Spleen (tissue), 11 donors: Measurements from ENCODE around the gene GBX1. TPM values are rescaled to one million over a fixed set of nuclear protein-coding genes. Genes with fewer than 3 reads are reported as not detected.

Experiments used
- DNase-seq: peaks from one replicate; pipeline ENCODE4 v3.0.0-alpha.2; 2020
- H3K27ac ChIP-seq, 8 donors: fragments of 200-600 bp; sonication (generic) in 7 of 8; 1 replicate in 4 of 8; 2 replicates in 4 of 8; pipeline versions ENCODE4 v1.5.0 to v1.8.0; 2016 to 2021; ENCODE audit warnings: inconsistent platforms in 4 of 8, mild to moderate bottlenecking in 4 of 8, moderate library complexity in 1 of 8
- H3K27me3 ChIP-seq, 7 donors: fragments of 200-600 bp; sonication (generic) in 6 of 7; replicated peaks in 1 of 7; 1 replicate in 4 of 7; 2 replicates in 3 of 7; pipeline versions ENCODE4 v1.5.0 to v1.8.0; 2016 to 2021; ENCODE audit warnings: inconsistent platforms in 3 of 7, mild to moderate bottlenecking in 1 of 7
- H3K36me3 ChIP-seq, 6 donors: fragments of 200-600 bp; sonication (generic) in 5 of 6; 1 replicate in 4 of 6; 2 replicates in 2 of 6; pipeline versions ENCODE4 v1.5.0 to v1.8.0; 2016 to 2021; ENCODE audit warnings: inconsistent platforms in 2 of 6
- H3K4me1 ChIP-seq, 6 donors: fragments of 200-600 bp; sonication (generic) in 5 of 6; 1 replicate in 3 of 6; 2 replicates in 3 of 6; pipeline versions ENCODE4 v1.5.0 to v1.8.0; 2016 to 2021; ENCODE audit warnings: inconsistent platforms in 3 of 6
- H3K4me3 ChIP-seq, 8 donors: fragments of 200-600 bp; sonication (generic) in 7 of 8; 1 replicate in 4 of 8; 2 replicates in 4 of 8; pipeline versions ENCODE4 v1.5.0 to v1.8.0; 2016 to 2021; ENCODE audit warnings: inconsistent platforms in 4 of 8, mild to moderate bottlenecking in 4 of 8, moderate library complexity in 2 of 8
- H3K9me3 ChIP-seq, 8 donors: fragments of 200-600 bp; sonication (generic) in 7 of 8; 1 replicate in 4 of 8; 2 replicates in 4 of 8; pipeline versions ENCODE4 v1.5.0 to v1.8.0; 2016 to 2021; ENCODE audit warnings: inconsistent platforms in 4 of 8
- POLR2A ChIP-seq, 3 donors: fragments of 450-650 bp; IDR thresholded peaks; one replicate each; pipeline ENCODE4 v1.5.1; 2017; ENCODE audit warnings: antibody characterized with exemption in 3 of 3, mild to moderate bottlenecking in 1 of 3
- POLR2AphosphoS5 ChIP-seq, 3 donors: sonication (generic); formaldehyde crosslinking; IDR thresholded peaks; one replicate each; pipeline ENCODE4 v1.5.1; 2017; ENCODE audit warnings: antibody characterized with exemption in 3 of 3
- WGBS, 5 donors: extraction: QIAGEN DNeasy Blood & Tissue Kit in 3 of 5; methylation state at CpG; one replicate each; pipeline versions ENCODE4 v1.1.5 to v1.1.7; 2013 to 2018; 5-methylcytosine and 5-hydroxymethylcytosine counted together
- intact Hi-C: fragments of 100-400 bp; cut with DNase I; formaldehyde crosslinking; loops from one replicate; pipeline ENCODE4 v1.15.0; 2023; ENCODE audit warnings: low total_unique reads
- polyA plus RNA-seq, 3 donors: library from polyadenylated mRNA; stranded (reverse); fragments of 200-250 nt; gene quantifications; one replicate each; pipeline ENCODE4 v1.2.1, GENCODE V29; 2013
- total RNA-seq, 7 donors: library from RNA; depleted of rRNA in 3 of 7; stranded (reverse); fragments of >200 nt in 3 of 7; fragmentation: NEBNext Ultra II Directional in 4 of 7; extraction: Animal tissue kit (Norgen Biotek cat#: 25700) in 4 of 7; gene quantifications; one replicate each; pipeline versions ENCODE4 v1.1.0 to v1.2.1, GENCODE V29; 2016 to 2021
- TF ChIP-seq, protein P1 (sequence below), 11 experiments: fragments of 200-600 bp in 7 of 11; fragments of 450-650 bp in 4 of 11; sonication (generic) in 4 of 11; IDR thresholded peaks in 8 of 11; conservative IDR thresholded peaks in 3 of 11; 1 replicate in 7 of 11; 2 replicates in 4 of 11; pipeline versions ENCODE4 v1.4.0 to v1.8.0; 2016 to 2021; ENCODE audit warnings: antibody characterized with exemption in 11 of 11, inconsistent platforms in 4 of 11, mild to moderate bottlenecking in 1 of 11
- donor health status: healthy with polysubstance abuse.
- donor health status: DM: no; HTN: no; CAD: no; lungs with moderate emphysema.
- donor health status: DM: no; HTN: no; CAD: no.
- donor health status: Bipolar disorder and iron deficiency.
- donor health status: healthy.
- donor health status: DM: no; HTN: no; CAD: no.
- donor health status: DM: yes; HTN: yes; CAD: no.

Gene GBX1
- total and polyA plus RNA-seq, 10 donors, result not detected

DNA sequence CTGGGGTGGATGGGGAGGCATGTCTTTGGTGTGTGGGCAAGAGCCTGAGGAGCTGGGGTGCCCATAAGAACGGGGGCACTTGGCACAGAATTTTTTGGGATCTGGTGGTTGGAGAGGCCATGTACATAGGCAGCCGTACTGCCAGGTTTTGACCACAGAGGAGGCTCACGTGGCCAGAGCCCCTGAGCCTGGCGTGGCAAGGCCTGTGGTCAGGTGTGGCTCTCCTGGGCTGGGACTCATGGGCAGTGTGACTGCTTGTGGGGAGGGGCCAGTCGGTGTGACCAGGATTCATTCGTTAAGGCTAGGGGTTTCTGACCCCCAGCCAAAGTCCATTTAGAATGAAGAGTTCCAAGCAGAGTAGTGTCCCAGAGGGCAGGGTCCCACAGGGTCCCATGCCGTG is 43.0 kb downstream of the GBX1 start:
- H3K9me3 ChIP-seq, result no peaks in the 10 kb centered on the region
- intact Hi-C loops, result loop anchor here (10.0 kb wide), 1 partner anchor 180 kb away; no protein-coding TSS in a partner anchor
- no peak for TF ChIP-seq POLR2AphosphoS5 (IDR thresholded peaks at IDR 0.05)
- no peak for TF ChIP-seq POLR2A (IDR thresholded peaks at IDR 0.05)
- TF ChIP-seq, protein P1, sequence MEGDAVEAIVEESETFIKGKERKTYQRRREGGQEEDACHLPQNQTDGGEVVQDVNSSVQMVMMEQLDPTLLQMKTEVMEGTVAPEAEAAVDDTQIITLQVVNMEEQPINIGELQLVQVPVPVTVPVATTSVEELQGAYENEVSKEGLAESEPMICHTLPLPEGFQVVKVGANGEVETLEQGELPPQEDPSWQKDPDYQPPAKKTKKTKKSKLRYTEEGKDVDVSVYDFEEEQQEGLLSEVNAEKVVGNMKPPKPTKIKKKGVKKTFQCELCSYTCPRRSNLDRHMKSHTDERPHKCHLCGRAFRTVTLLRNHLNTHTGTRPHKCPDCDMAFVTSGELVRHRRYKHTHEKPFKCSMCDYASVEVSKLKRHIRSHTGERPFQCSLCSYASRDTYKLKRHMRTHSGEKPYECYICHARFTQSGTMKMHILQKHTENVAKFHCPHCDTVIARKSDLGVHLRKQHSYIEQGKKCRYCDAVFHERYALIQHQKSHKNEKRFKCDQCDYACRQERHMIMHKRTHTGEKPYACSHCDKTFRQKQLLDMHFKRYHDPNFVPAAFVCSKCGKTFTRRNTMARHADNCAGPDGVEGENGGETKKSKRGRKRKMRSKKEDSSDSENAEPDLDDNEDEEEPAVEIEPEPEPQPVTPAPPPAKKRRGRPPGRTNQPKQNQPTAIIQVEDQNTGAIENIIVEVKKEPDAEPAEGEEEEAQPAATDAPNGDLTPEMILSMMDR (IDR thresholded peaks at IDR 0.05 in 8 of 11, conservative IDR thresholded peaks at IDR 0.05 in 3 of 11), result no peak
- DNase-seq, result no peak
- H3K36me3 ChIP-seq, result peaks cover 0 to 94% (median 42%) of the 10 kb centered on the region in 6 donors
- H3K27ac ChIP-seq, result no peak overlapping the region
- H3K4me1 ChIP-seq, result peaks cover 0 to 10% (median 3%) of the 10 kb centered on the region in 6 donors
- 88 to 97% (median 92%) methylated on average over 6 to 7 of the region's 7 CpGs for WGBS, 5 donors
- H3K27me3 ChIP-seq, result no peaks in the 10 kb centered on the region
- H3K4me3 ChIP-seq, result no peak overlapping the region

DNA sequence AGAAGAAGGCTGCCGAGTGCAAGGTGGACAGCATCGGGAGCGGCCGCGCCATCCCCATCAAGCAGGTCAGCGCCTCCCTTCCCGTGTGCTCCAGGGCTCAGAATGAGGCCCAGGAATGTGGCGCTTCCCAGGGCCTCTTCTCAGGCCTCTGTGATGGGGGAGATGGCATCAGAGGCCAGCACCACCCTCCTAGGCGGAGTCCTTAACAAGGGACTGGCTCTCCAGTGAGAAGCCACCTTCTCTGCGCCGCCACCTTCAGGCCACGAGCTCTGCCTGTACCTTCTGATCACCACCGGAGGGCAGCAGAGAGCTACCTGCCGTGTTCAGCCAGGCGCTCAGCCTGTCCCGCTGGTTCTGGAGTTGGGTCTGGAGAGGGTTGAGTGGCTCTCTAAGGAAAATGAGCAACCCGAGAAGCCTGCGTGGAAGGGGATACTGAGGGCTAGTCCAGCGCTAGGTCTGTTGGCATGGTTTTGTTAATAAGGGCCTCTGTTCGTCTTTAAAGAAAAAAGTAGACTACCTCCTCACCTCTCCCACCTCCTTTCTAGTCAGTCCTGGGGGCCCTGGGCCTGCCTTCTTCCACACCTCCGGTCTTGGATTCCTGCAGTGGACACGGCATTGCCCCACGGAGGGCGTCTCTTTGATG is 43.6 kb downstream of the GBX1 start:
- TF ChIP-seq POLR2AphosphoS5 (IDR thresholded peaks at IDR 0.05) (peak in 2 of 3 donors; percentile 37 to 59), POLR2A (IDR thresholded peaks at IDR 0.05) (no peak)
- TF ChIP-seq, protein P1 (IDR thresholded peaks at IDR 0.05 in 8 of 11, conservative IDR thresholded peaks at IDR 0.05 in 3 of 11), result peak; percentile 82 to 99 (median 95)
- 29 to 56% (median 50%) methylated on average over 17 to 24 of the region's 24 CpGs for WGBS, 5 donors
- H3K9me3 ChIP-seq, result no peaks in the 10 kb centered on the region
- H3K4me3 ChIP-seq, result no peak overlapping the region
- peak; percentile 93 for DNase-seq
- H3K27ac ChIP-seq, result no peak overlapping the region
- H3K27me3 ChIP-seq, result no peaks in the 10 kb centered on the region
- intact Hi-C loops, result loop anchor here (10.0 kb wide), 1 partner anchor 181 kb away; no protein-coding TSS in a partner anchor
- H3K36me3 ChIP-seq, result peaks cover 0 to 94% (median 43%) of the 10 kb centered on the region in 6 donors
- peaks cover 0 to 10% (median 3%) of the 10 kb centered on the region in 6 donors for H3K4me1 ChIP-seq

- TF ChIP-seq POLR2A (IDR thresholded peaks at IDR 0.05), result no peak
- TF ChIP-seq, protein P1 (IDR thresholded peaks at IDR 0.05 in 8 of 11, conservative IDR thresholded peaks at IDR 0.05 in 3 of 11), result no peak
- peak in 1 of 3 donors; percentile 32 for TF ChIP-seq POLR2AphosphoS5 (IDR thresholded peaks at IDR 0.05)
- Histone ChIP-seq H3K9me3 (no peaks in the 10 kb centered on the region), H3K27me3 (no peaks in the 10 kb centered on the region), H3K4me1 (peaks cover 0 to 10% (median 3%) of the 10 kb centered on the region in 6 donors), H3K36me3 (peaks cover 0 to 94% (median 43%) of the 10 kb centered on the region in 6 donors), H3K27ac (no peak overlapping the region), H3K4me3 (no peak overlapping the region)
- 91 to 93% (median 92%) methylated on average over 47 to 50 of the region's 50 CpGs for WGBS, 5 donors
- intact Hi-C loops, result loop anchor here (10.0 kb wide), 1 partner anchor 182 kb away; no protein-coding TSS in a partner anchor
- no peak for DNase-seq
These were observed 44.2 kb downstream of the GBX1 start for GRCh38 chr7:151123158-151123821.

DNA sequence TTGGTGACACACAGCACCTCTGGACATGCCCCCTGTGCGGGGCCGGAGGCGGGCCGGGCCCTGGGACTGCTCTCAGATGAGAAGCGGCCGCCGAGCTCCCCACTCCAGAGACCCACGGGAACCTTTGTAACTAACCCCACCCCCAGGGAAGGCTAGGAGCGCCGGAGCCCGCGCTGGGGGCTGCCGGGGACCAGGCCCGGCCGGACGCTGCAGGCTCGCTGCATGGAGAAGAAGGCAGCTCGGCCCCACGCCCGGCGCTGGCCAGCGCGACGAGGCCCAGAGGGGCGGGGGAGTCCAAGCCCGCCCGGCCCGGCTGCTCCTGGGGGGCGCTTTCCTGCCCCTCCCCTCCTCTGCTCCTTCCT is 44.7 kb downstream of the GBX1 start:
- no peak overlapping the region for H3K4me3 ChIP-seq
- H3K36me3 ChIP-seq, result peaks cover 0 to 94% (median 44%) of the 10 kb centered on the region in 6 donors
- intact Hi-C loops, result loop anchor here (10.0 kb wide), 1 partner anchor 182 kb away; no protein-coding TSS in a partner anchor
- 89 to 97% (median 92%) methylated on average over 11 to 29 of the region's 29 CpGs for WGBS, 5 donors
- peaks cover 0 to 10% (median 4%) of the 10 kb centered on the region in 6 donors for H3K4me1 ChIP-seq
- no peak for TF ChIP-seq POLR2A (IDR thresholded peaks at IDR 0.05)
- TF ChIP-seq, protein P1 (IDR thresholded peaks at IDR 0.05 in 8 of 11, conservative IDR thresholded peaks at IDR 0.05 in 3 of 11), result no peak
- TF ChIP-seq POLR2AphosphoS5 (IDR thresholded peaks at IDR 0.05), result no peak
- no peaks in the 10 kb centered on the region for H3K9me3 ChIP-seq
- no peaks in the 10 kb centered on the region for H3K27me3 ChIP-seq
- no peak overlapping the region for H3K27ac ChIP-seq
- no peak for DNase-seq
